Measurements from ENCODE around the gene NFE2. TPM values are rescaled to one million over a fixed set of nuclear protein-coding genes. Genes with fewer than 3 reads are reported as not detected.
"Not testable (repeated sequence)": the region's sequence is repeated elsewhere in the genome, so short reads cannot be mapped to it uniquely, and the experiment has no call there.

Gene NFE2
- total RNA-seq, 2 donors from 2014 or later, result 1.1 TPM; not detected in 1

- intact Hi-C loops (cut with DNase I), result no loop called here
- Histone ChIP-seq H3K4me3 (no peak overlapping the region), H3K36me3 (peaks cover 9 to 11% of the 10 kb centered on the region in 2 donors), H3K9me3 (no peaks in the 10 kb centered on the region), H3K27me3 (replicated peaks; ENCODE audit: insufficient read depth) (no peaks in the 10 kb centered on the region), H3K27ac (no peak overlapping the region), H3K4me1 (replicated peaks) (peaks cover 6% of the 10 kb centered on the region)
- 37% methylated on average over 5 of the region's 5 CpGs for WGBS
- no peak for DNase-seq (ENCODE audit: low spot score)
- TF ChIP-seq POLR2A (IDR thresholded peaks at IDR 0.05) (no peak), CTCF (IDR thresholded peaks at IDR 0.05) (peak in 1 of 4 experiments; percentile 10)
Measured at GRCh38 chr12:54285150-54286041, 15.4 kb downstream of the NFE2 start.

DNA sequence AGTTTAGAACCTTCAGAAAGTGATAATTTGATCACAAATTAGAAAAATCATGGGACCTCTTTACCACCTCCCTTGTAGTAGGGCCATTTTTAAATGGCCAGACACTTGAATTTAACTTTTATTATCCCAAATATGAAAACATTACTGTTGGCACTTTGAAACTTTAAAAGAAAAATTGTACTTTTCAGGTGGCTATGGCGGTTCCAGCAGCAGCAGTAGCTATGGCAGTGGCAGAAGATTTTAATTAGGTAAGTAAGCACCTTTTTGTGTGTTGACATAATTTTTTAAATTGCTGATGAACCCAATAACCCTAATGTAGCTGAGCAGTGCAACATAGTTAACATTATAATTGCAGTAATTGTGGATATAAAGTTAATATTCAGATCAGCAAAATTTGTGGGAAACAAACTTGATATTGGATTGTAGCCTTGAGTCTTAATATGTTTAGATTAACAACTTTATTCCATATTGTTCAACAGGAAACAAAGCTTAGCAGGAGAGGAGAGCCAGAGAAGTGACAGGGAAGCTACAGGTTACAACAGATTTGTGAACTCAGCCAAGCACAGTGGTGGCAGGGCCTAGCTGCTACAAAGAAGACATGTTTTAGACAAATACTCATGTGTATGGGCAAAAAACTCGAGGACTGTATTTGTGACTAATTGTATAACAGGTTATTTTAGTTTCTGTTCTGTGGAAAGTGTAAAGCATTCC lies 16.6 kb downstream of the NFE2 start:
- DNase-seq (ENCODE audit: low spot score); H3K9me3 ChIP-seq; H3K27me3 ChIP-seq (replicated peaks; ENCODE audit: insufficient read depth); H3K4me1 ChIP-seq (replicated peaks); H3K4me3 ChIP-seq; H3K27ac ChIP-seq: not testable (repeated sequence)
- intact Hi-C loops (cut with DNase I), result loop anchor here (5.0 kb wide), 3 partner anchors 37 to 73 kb away; partner anchors contain the start of gene COPZ1
- 41% methylated on average over 1 of the region's 2 CpGs for WGBS
- peaks cover 9 to 11% of the 10 kb centered on the region in 2 donors for H3K36me3 ChIP-seq

DNA sequence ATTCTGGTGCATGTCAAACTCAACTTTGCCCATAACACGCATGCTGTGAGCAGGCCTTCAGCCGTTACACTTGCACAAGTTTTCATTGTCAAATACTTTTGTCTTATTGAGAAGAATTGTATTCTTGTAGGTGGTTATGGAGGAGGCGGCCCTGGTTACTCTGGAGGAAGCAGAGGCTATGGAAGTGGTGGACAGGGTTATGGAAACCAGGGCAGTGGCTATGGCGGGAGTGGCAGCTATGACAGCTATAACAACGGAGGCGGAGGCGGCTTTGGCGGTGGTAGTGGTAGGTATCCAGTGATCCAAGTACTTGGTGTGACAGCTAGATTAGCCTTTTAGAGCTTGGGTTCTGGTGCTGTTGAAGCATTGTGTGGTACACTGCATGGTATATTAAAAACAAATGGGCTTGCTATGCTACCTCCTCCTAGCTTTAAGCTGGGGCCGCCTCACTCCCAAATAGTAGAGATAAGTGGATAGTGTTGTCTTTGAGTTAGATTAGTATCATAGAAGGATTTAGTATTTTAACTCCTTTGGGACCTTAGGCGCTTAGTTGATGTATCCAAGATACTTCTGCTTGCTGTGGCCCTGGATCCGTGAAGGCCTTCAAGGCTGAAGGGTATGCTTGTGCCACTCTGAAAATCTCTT lies 17.7 kb downstream of the NFE2 start:
- intact Hi-C loops (cut with DNase I), result loop anchor here (5.0 kb wide), 3 partner anchors 36 to 74 kb away; partner anchors contain the start of gene COPZ1
- Histone ChIP-seq H3K9me3 (no peaks in the 10 kb centered on the region), H3K27me3 (replicated peaks; ENCODE audit: insufficient read depth) (no peaks in the 10 kb centered on the region), H3K36me3 (peaks cover 9 to 11% of the 10 kb centered on the region in 2 donors), H3K4me1 (replicated peaks) (peaks cover 7% of the 10 kb centered on the region), H3K27ac (no peak overlapping the region), H3K4me3 (peak overlapping the region in 1 of 2 donors; percentile 72)
- no peak for DNase-seq (ENCODE audit: low spot score)
- 32% methylated on average over 11 of the region's 11 CpGs for WGBS
- TF ChIP-seq POLR2A (IDR thresholded peaks at IDR 0.05) (no peak), CTCF (IDR thresholded peaks at IDR 0.05) (no peak), POLR2AphosphoS5 (IDR thresholded peaks at IDR 0.05) (no peak)

DNA sequence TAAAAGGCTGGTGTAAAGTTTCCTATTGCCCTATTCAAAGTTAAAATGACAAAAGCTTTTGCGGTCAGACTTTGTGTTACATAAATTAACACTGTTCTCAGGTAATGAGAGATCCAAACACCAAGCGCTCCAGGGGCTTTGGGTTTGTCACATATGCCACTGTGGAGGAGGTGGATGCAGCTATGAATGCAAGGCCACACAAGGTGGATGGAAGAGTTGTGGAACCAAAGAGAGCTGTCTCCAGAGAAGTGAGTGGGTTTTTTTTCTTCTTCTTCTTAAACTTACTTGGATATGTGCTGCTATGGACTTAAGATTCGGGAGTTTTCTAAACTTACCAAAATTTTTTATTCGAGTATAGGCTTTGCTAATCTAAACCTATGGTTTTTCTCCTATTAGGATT lies 19.1 kb downstream of the NFE2 start:
- H3K36me3 ChIP-seq, result peaks cover 9 to 11% of the 10 kb centered on the region in 2 donors
- peak overlapping the region; percentile 72 to 77 for H3K4me3 ChIP-seq
- H3K9me3 ChIP-seq; H3K4me1 ChIP-seq (replicated peaks); DNase-seq (ENCODE audit: low spot score); H3K27me3 ChIP-seq (replicated peaks; ENCODE audit: insufficient read depth): not testable (repeated sequence)
- 5% methylated on average over 4 of the region's 4 CpGs for WGBS
- H3K27ac ChIP-seq, result peak overlapping the region; percentile 92 to 93
- intact Hi-C loops (cut with DNase I), result loop anchor here (5.0 kb wide), 3 partner anchors 34 to 76 kb away; partner anchors contain the start of gene COPZ1

DNA sequence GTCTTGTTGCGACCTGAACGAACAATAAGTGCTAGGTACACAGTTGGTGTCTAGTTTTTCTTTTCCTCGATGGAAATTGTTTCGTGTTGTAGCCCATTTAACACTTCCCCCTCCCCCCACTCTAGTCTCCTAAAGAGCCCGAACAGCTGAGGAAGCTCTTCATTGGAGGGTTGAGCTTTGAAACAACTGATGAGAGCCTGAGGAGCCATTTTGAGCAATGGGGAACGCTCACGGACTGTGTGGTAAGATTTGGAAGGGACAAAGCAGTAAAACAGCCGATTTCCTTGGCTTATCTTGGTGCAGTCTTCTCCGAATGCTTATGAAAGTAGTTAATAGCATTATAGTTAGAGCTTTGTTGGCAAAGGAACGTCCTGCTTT lies 19.6 kb downstream of the NFE2 start:
- intact Hi-C loops (cut with DNase I), result loop anchor here (5.0 kb wide), 3 partner anchors 34 to 76 kb away; partner anchors contain the start of gene COPZ1
- Histone ChIP-seq H3K36me3 (peaks cover 9 to 11% of the 10 kb centered on the region in 2 donors), H3K4me3 (peak overlapping the region; percentile 72 to 77), H3K27ac (peak overlapping the region; percentile 92 to 93)
- not testable (repeated sequence) for H3K27me3 ChIP-seq (replicated peaks; ENCODE audit: insufficient read depth); DNase-seq (ENCODE audit: low spot score); H3K9me3 ChIP-seq; H3K4me1 ChIP-seq (replicated peaks)
- 0% methylated on average over 10 of the region's 10 CpGs for whole genome bisulfite sequencing
- TF ChIP-seq POLR2A (IDR thresholded peaks at IDR 0.05), result peak; percentile 7

Measured in prostate gland (tissue), 2 donors.